ENCODE measurements around the gene TMPRSS6.

DNA sequence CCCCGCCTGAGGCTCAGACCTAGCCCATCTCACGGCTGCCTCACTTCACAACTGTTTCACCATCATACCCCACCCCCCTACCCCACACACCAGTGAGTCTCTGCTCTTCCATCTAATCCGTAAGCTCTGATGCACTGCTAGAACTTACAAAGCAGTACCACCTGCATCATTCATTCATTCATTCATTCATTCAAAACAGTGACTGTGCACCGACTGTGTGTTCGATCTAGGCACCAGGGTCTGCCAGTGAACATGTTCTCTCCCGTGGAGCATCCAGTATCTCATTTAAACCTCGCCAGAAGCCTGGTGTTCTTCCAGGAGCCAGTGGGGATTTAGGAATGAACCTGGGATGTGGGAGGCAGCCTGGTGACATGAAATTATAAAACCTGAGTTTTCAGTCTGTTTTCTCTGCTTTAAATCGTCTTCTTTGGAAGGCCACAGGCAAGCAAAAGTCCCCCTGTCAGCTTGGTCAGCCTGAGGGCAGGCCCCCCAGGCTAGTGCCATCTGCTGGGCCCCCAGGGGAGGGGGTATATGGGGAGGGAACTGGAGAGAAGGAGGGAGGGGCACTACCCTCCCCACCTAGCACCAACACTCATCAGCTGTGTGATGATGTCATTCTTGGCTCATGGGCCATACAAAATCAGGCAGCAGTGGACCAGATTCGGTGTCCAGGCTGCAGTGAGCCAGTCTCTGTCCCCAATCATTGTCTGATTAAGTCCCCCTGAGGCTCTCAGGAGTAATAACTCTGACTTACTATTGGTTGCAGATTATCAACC, 18.4 kb downstream of the TMPRSS6 start:
- TF ChIP-seq, protein P1, sequence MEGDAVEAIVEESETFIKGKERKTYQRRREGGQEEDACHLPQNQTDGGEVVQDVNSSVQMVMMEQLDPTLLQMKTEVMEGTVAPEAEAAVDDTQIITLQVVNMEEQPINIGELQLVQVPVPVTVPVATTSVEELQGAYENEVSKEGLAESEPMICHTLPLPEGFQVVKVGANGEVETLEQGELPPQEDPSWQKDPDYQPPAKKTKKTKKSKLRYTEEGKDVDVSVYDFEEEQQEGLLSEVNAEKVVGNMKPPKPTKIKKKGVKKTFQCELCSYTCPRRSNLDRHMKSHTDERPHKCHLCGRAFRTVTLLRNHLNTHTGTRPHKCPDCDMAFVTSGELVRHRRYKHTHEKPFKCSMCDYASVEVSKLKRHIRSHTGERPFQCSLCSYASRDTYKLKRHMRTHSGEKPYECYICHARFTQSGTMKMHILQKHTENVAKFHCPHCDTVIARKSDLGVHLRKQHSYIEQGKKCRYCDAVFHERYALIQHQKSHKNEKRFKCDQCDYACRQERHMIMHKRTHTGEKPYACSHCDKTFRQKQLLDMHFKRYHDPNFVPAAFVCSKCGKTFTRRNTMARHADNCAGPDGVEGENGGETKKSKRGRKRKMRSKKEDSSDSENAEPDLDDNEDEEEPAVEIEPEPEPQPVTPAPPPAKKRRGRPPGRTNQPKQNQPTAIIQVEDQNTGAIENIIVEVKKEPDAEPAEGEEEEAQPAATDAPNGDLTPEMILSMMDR (IDR thresholded peaks at IDR 0.05) = no peak
- no peak for TF ChIP-seq POLR2A (IDR thresholded peaks at IDR 0.05)
